ENCODE results near the gene ZBTB8A. TPM values are rescaled to one million over a fixed set of nuclear protein-coding genes. Genes with fewer than 3 reads are reported as not detected.
A peak's percentile ranks its signal among the peaks of the same experiment; 100 is the strongest.
"Not testable (repeated sequence)": the region's sequence is repeated elsewhere in the genome, so short reads cannot be mapped to it uniquely, and the experiment has no call there.

ZBTB8A gene
- polyA plus RNA-seq, 2 donors, result 1.1 to 1.9 TPM

DNA sequence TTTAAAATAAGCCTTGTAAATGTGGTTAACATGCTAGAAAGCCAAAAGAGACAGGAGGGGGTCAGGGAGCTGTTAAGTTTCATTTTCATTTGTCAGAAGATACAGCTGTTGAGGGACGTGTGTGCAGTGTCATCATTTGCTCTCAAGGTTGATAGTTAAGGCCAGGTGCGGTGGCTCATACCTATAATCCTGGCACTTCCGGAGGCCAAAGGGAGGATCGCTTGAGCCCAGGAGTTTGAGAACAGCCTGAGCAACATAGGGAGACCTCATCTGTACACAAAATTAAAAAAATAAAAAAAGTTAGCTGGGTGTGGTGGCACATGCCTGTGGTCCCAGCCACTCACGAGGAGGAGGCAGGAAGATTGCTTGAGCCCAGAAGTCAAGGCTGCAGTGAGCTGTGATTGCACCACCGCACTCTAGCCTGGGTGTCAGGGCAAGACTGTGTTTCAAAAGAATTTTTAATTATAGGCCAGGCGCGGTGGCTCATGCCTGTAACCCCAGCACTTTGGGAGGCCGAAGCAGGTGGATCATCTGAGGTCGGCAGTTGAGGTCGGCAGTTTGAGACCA, 88.5 kb downstream of the ZBTB8A start:
- Histone ChIP-seq H3K36me3 (ENCODE audit: control insufficient read depth in 2 of 2, insufficient read depth in 2 of 2, low read length in 1 of 2) (no peaks in the 10 kb centered on the region), H3K9me3 (ENCODE audit: control insufficient read depth in 2 of 2, insufficient read depth in 1 of 2, low read depth in 1 of 2, low read length in 1 of 2) (no peaks in the 10 kb centered on the region), H3K4me3 (ENCODE audit: low read depth in 1 of 2, low read length in 2 of 2) (no peak overlapping the region), H3K27me3 (ENCODE audit: control insufficient read depth in 1 of 2, insufficient read depth in 2 of 2, low read length in 2 of 2) (no peaks in the 10 kb centered on the region), H3K4me1 (ENCODE audit: control insufficient read depth in 2 of 2, insufficient read depth in 2 of 2, low read length in 1 of 2) (no peaks in the 10 kb centered on the region), H3K27ac (ENCODE audit: low read depth in 2 of 2, low read length in 1 of 2) (no peak overlapping the region)
- WGBS, 2 donors, result 78 to 84% methylated on average over 11 of the region's 11 CpGs

DNA sequence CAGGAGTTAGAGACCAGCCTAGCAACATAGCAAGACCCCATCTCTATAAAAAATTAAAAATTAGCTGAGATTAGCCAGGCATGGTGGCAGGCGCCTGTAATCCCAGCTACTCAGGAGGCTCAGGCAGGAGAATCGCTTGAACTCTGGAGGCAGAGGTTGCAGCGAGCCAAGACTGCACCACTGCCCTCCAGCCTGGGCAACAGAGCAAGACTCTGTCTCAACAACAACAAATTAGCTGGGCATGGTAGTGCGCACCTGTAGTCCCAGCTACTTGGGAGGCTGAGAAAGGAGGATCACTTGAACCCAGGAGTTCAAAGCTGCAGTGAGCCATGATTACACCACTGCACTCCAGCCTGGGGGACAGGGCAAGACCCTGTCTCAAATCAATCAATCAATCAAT, 90.9 kb downstream of the ZBTB8A start:
- H3K4me1 ChIP-seq (ENCODE audit: control insufficient read depth in 2 of 2, insufficient read depth in 2 of 2, low read length in 1 of 2); H3K27me3 ChIP-seq (ENCODE audit: control insufficient read depth in 1 of 2, insufficient read depth in 2 of 2, low read length in 2 of 2); H3K36me3 ChIP-seq (ENCODE audit: control insufficient read depth in 2 of 2, insufficient read depth in 2 of 2, low read length in 1 of 2); H3K4me3 ChIP-seq (ENCODE audit: low read depth in 1 of 2, low read length in 2 of 2); H3K9me3 ChIP-seq (ENCODE audit: control insufficient read depth in 2 of 2, insufficient read depth in 1 of 2, low read depth in 1 of 2, low read length in 1 of 2); H3K27ac ChIP-seq (ENCODE audit: low read depth in 2 of 2, low read length in 1 of 2): not testable (repeated sequence)
- 97% methylated on average over 4 of the region's 4 CpGs for WGBS, 2 donors

DNA sequence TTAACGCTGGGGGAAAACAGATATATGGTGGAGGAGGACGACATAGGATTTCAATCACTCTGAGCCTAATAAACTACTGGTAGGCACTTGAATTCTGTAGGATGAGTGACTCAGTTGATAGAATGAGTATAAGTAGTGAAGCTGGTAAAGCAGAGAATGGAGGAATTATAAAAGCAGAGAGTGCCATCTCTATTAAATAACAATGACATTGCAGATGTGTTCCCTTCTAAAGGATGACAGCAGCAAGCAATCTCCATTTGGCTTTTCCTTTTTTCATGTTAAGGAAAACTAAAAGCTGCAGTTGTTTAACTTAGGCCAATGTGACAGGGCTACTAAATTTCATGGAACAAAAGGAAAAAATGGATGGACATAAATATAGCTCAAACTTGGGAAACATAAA, 93.6 kb downstream of the ZBTB8A start:
- Histone ChIP-seq H3K27ac (ENCODE audit: low read depth in 2 of 2, low read length in 1 of 2) (no peak overlapping the region), H3K36me3 (ENCODE audit: control insufficient read depth in 2 of 2, insufficient read depth in 2 of 2, low read length in 1 of 2) (no peaks in the 10 kb centered on the region), H3K4me3 (ENCODE audit: low read depth in 1 of 2, low read length in 2 of 2) (no peak overlapping the region), H3K27me3 (ENCODE audit: control insufficient read depth in 1 of 2, insufficient read depth in 2 of 2, low read length in 2 of 2) (no peaks in the 10 kb centered on the region), H3K9me3 (ENCODE audit: control insufficient read depth in 2 of 2, insufficient read depth in 1 of 2, low read depth in 1 of 2, low read length in 1 of 2) (no peaks in the 10 kb centered on the region), H3K4me1 (ENCODE audit: control insufficient read depth in 2 of 2, insufficient read depth in 2 of 2, low read length in 1 of 2) (no peaks in the 10 kb centered on the region)
- WGBS, 2 donors, result 80 to 94% methylated on average over 2 of the region's 2 CpGs

DNA sequence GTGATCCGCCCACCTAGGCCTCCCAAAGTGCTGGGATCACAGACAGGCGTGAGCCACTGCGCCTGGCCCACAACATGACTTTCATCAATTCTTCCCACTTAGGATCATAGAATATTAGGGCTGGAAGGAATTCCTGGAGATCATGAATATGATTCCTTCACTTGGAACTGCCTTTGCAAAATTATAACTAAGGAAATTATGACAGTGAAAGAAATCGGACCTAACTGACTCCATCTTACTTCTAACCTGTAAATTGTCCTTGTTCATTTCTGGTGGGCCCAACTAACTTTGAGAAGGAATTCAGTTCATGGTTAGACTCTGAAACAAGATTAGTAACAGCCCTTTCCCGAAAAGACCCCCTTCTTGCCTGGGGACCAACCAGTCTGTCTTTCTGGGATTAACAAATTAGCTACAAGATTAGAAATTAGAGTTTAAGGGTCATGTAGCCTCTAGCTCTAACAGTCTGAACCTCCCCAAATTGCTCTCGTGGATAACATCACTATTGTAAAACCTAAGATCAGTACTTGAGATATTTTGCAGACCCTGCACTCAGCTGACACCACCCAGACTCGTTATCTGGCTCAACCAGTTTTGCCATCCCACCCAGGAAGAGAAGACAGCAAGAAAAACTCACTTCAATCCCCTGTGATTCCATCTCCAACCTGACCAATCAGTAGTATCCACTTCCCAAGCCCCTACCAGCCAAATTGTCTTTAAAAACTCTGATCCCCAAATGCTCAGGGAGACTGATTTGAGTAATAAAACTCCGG, 96.5 kb downstream of the ZBTB8A start:
- Histone ChIP-seq H3K36me3 (ENCODE audit: control insufficient read depth in 2 of 2, insufficient read depth in 2 of 2, low read length in 1 of 2) (no peaks in the 10 kb centered on the region), H3K4me1 (ENCODE audit: control insufficient read depth in 2 of 2, insufficient read depth in 2 of 2, low read length in 1 of 2) (no peaks in the 10 kb centered on the region), H3K4me3 (ENCODE audit: low read depth in 1 of 2, low read length in 2 of 2) (no peak overlapping the region), H3K27ac (ENCODE audit: low read depth in 2 of 2, low read length in 1 of 2) (no peak overlapping the region), H3K9me3 (ENCODE audit: control insufficient read depth in 2 of 2, insufficient read depth in 1 of 2, low read depth in 1 of 2, low read length in 1 of 2) (no peaks in the 10 kb centered on the region), H3K27me3 (ENCODE audit: control insufficient read depth in 1 of 2, insufficient read depth in 2 of 2, low read length in 2 of 2) (no peaks in the 10 kb centered on the region)
- 91 to 93% methylated on average over 8 of the region's 8 CpGs for WGBS, 2 donors

DNA sequence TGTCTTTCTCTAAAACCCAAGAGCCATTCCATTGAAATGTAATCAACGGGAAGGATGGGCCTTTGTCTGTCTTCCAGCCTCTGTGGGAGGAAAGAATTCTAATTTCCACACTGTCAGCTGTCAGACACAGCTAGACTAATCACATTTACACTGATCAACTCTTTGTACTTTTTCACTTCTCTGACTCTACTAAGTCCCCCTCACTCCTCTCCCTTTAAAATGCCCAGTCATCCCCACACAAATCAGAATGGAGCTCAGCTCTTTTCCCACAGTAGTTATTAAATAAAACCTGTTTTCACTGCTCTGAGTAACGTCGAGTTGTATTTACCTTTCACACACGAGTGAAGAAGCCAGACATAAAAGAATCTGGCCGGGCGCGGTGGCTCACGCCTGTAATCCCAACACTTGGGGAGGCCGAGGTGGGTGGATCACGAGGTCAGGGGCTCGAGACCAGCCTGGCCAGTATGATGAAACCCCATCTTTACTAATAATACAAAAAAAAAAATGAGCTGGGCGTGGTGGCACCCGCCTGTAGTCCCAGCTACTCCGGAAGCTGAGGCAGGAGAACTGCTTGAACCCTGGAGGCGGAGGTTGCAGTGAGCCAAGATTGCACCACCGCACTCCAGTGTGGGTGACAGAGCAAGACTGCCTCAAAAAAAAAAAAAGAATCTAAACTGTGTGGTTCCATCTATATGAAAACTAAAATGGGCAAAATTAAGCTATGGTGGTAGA, 97.9 kb downstream of the ZBTB8A start:
- 67 to 71% methylated on average over 16 of the region's 16 CpGs for WGBS, 2 donors
- Histone ChIP-seq H3K4me1 (ENCODE audit: control insufficient read depth in 2 of 2, insufficient read depth in 2 of 2, low read length in 1 of 2) (no peaks in the 10 kb centered on the region), H3K27ac (ENCODE audit: low read depth in 2 of 2, low read length in 1 of 2) (peak overlapping the region in 1 of 2 donors; percentile 34), H3K36me3 (ENCODE audit: control insufficient read depth in 2 of 2, insufficient read depth in 2 of 2, low read length in 1 of 2) (no peaks in the 10 kb centered on the region), H3K9me3 (ENCODE audit: control insufficient read depth in 2 of 2, insufficient read depth in 1 of 2, low read depth in 1 of 2, low read length in 1 of 2) (no peaks in the 10 kb centered on the region), H3K4me3 (ENCODE audit: low read depth in 1 of 2, low read length in 2 of 2) (no peak overlapping the region), H3K27me3 (ENCODE audit: control insufficient read depth in 1 of 2, insufficient read depth in 2 of 2, low read length in 2 of 2) (no peaks in the 10 kb centered on the region)

DNA sequence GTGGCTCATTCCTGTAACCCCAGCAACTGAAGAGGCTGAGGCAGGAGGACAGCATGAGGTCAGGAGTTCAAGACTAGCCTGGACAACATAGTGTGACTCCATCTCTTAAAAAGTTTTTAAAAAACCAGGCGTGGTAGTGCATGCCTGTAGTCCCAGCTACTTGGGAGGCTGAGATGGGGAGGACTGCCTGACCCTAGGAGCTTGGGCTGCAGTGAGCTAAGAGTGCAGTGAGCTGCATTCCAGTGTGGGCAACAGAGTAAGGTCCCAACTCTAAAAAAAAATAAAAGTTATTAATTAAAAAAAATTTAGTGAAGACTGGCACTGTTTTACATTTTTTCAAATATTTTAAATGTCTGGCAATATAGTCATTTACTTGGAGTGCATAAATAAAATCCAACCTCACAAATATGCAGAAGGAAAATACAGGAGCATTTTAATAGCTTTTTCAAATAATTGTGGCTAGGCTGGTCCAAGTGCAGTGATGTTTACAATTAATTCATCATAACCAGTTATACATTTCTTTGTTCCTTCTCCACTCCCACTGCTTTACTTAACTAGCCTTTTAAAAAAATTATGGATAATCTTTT, 100.4 kb downstream of the ZBTB8A start:
- no peaks in the 10 kb centered on the region for H3K4me1 ChIP-seq (ENCODE audit: control insufficient read depth in 2 of 2, insufficient read depth in 2 of 2, low read length in 1 of 2)
- no peaks in the 10 kb centered on the region for H3K36me3 ChIP-seq (ENCODE audit: control insufficient read depth in 2 of 2, insufficient read depth in 2 of 2, low read length in 1 of 2)
- H3K27ac ChIP-seq (ENCODE audit: low read depth in 2 of 2, low read length in 1 of 2), result no peak overlapping the region
- H3K9me3 ChIP-seq (ENCODE audit: control insufficient read depth in 2 of 2, insufficient read depth in 1 of 2, low read depth in 1 of 2, low read length in 1 of 2), result no peaks in the 10 kb centered on the region
- no peaks in the 10 kb centered on the region for H3K27me3 ChIP-seq (ENCODE audit: control insufficient read depth in 1 of 2, insufficient read depth in 2 of 2, low read length in 2 of 2)
- no peak overlapping the region for H3K4me3 ChIP-seq (ENCODE audit: low read depth in 1 of 2, low read length in 2 of 2)
- WGBS, 2 donors, result 92 to 93% methylated on average over 1 of the region's 1 CpG

DNA sequence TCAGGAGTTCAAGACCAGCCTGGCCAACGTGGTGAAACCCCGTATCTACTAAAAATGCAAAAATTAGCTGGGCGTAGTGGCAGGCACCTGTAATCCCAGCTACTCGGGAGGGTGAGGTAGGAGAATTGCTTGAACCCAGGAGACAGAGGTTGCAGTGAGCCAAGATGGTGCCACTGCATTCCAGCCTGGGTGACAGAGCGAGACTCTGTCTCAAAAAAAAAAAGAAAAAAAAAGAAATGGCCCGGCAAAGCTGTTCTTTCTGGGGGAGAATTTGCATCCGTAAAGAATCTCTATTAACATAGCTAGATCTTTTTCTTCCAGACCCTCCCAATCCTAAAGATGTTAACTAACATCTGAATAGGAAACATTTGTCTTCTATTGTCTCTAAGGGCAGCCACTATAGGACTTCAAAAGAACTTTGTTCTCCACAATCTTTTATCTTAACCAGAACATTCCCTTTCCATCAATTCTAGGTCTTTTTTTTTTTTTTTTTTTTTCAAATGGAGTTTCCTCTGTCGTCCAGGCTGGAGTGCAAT, 103.1 kb downstream of the ZBTB8A start:
- H3K4me1 ChIP-seq (ENCODE audit: control insufficient read depth in 2 of 2, insufficient read depth in 2 of 2, low read length in 1 of 2); H3K9me3 ChIP-seq (ENCODE audit: control insufficient read depth in 2 of 2, insufficient read depth in 1 of 2, low read depth in 1 of 2, low read length in 1 of 2); H3K4me3 ChIP-seq (ENCODE audit: low read depth in 1 of 2, low read length in 2 of 2); H3K36me3 ChIP-seq (ENCODE audit: control insufficient read depth in 2 of 2, insufficient read depth in 2 of 2, low read length in 1 of 2); H3K27me3 ChIP-seq (ENCODE audit: control insufficient read depth in 1 of 2, insufficient read depth in 2 of 2, low read length in 2 of 2); H3K27ac ChIP-seq (ENCODE audit: low read depth in 2 of 2, low read length in 1 of 2): not testable (repeated sequence)
- WGBS, 2 donors, result 81% methylated on average over 8 of the region's 8 CpGs

DNA sequence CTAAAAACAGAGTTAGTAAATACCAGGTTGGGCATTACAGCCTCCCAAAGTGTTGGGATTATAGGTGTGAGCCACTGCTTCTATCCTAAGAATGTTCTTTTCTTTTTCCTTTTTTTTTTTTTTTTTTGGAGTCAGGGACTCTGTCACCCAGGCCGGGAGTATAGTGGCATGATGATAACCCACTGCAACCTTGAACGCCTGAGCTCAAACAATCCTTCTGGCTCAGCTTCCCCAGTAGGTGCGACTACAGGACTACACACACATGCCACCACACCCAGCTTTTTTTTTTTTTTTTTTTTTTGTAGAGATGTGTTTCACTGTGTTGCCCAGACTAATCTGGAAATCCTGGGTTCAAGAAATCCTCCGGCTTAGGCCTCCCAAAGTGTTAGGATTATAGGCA, 105.2 kb downstream of the ZBTB8A start:
- 59 to 86% methylated on average over 4 of the region's 4 CpGs for WGBS, 2 donors
- H3K4me3 ChIP-seq (ENCODE audit: low read depth in 1 of 2, low read length in 2 of 2), result no peak overlapping the region
- no peaks in the 10 kb centered on the region for H3K9me3 ChIP-seq (ENCODE audit: control insufficient read depth in 2 of 2, insufficient read depth in 1 of 2, low read depth in 1 of 2, low read length in 1 of 2)
- no peaks in the 10 kb centered on the region for H3K36me3 ChIP-seq (ENCODE audit: control insufficient read depth in 2 of 2, insufficient read depth in 2 of 2, low read length in 1 of 2)
- H3K27ac ChIP-seq (ENCODE audit: low read depth in 2 of 2, low read length in 1 of 2), result no peak overlapping the region
- peaks cover 0 to 2% of the 10 kb centered on the region in 2 donors for H3K4me1 ChIP-seq (ENCODE audit: control insufficient read depth in 2 of 2, insufficient read depth in 2 of 2, low read length in 1 of 2)
- H3K27me3 ChIP-seq (ENCODE audit: control insufficient read depth in 1 of 2, insufficient read depth in 2 of 2, low read length in 2 of 2), result no peaks in the 10 kb centered on the region

DNA sequence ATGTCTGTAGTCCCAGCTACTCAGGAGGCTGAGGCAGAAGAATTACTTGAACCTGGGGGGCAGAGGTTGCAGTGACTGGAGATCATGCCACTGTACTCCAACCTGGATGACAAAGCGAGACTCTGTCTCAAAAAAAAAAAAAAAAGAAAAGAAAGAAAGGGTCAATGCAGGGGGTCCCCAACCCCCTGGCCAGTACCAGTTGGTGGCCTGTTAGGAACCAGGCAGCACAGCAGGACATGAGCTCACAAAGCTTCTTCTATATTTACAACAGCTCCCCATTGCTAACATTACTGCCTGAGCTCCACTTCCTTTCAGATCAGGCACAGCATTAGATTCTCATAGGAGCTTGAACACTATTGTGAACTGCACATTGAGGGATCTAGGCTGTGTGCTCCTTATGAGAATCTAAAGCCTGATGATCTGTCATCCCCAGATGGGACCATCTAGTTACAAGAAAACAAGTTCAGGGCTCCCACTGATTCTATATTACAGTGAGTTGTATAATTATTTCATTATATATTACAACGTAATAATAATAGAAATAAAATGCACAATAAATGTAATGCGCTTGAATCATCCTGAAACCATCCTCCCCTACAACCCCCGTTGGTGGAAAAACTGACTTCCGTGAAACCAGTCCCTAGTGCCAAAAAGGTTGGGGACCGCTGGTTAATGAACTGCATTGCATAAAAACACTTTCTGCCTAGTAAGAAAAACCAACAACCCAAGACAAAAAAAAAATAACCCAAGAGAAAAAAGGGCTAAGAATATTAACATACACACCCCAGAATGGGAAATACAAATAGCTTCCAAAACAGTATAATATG, 108.3 kb downstream of the ZBTB8A start:
- H3K27ac ChIP-seq (ENCODE audit: low read depth in 2 of 2, low read length in 1 of 2), result no peak overlapping the region
- H3K4me1 ChIP-seq (ENCODE audit: control insufficient read depth in 2 of 2, insufficient read depth in 2 of 2, low read length in 1 of 2), result peaks cover 0 to 2% of the 10 kb centered on the region in 2 donors
- H3K9me3 ChIP-seq (ENCODE audit: control insufficient read depth in 2 of 2, insufficient read depth in 1 of 2, low read depth in 1 of 2, low read length in 1 of 2), result no peaks in the 10 kb centered on the region

More for the DNA sequence above, 108.3 kb downstream of the ZBTB8A start:
- Histone ChIP-seq H3K36me3 (ENCODE audit: control insufficient read depth in 2 of 2, insufficient read depth in 2 of 2, low read length in 1 of 2) (no peaks in the 10 kb centered on the region), H3K4me3 (ENCODE audit: low read depth in 1 of 2, low read length in 2 of 2) (no peak overlapping the region), H3K27me3 (ENCODE audit: control insufficient read depth in 1 of 2, insufficient read depth in 2 of 2, low read length in 2 of 2) (no peaks in the 10 kb centered on the region)
- WGBS, 2 donors, result 72 to 75% methylated on average over 6 of the region's 6 CpGs

Data from esophagus (tissue), 2 donors.